ENCODE results near the gene OR2AE1. TPM values are rescaled to one million over a fixed set of nuclear protein-coding genes. Genes with fewer than 3 reads are reported as not detected.

OR2AE1 gene
- total and polyA plus RNA-seq, 9 of the 15 experiments (the other 6 are each of a cell fraction or from before 2014, with no cell fraction given): 0.27 TPM; not detected in 8

DNA sequence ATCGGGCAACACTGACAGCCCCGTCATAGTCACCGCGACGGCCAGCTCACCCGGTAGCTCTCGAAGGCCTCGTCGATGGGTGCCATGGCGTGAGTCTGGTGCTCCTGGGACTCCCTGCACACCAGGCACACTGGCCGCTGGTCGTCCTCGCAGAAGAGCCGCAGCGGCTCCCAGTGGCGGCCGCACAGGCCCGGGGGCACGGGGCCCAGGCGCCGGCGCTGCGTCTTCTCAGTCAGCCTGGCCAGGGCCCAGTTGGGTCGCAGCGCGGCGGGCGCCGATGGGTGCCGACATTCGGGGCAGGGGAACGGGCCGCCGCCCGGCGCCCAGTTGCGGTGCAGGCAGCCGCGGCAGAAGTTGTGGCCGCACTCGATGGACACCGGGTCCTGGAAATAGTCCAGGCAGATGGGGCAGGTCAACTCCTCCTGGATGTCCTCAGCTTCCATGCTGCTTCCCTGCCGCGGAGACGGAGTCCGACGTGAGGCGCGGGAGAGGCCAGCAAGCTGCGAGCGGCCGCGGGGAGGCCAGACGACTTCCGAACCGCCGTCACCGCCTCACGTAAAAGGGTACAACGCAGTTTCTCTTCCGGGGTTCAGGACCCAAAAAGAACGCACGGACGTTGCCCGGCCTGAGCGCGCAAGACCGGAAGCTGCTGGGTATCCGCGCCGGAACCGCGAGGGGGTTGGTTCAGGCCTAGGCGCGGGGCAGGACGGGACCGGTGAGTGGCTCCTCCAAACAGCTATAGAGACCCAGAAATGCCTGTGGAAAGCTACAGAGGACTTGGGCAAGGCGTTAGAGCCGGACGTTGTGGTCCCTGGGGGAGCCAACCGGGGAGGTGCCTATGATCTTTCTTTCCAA lies 42.4 kb upstream of the OR2AE1 start, which contains the start of gene TRIM4 (continued):
- TF ChIP-seq THAP12 (CRISPR knock-in tag; IDR thresholded peaks at IDR 0.05) (peak; percentile 36; the same call in 1 of the 2 replicates), IFI16 (CRISPR knock-in tag; IDR thresholded peaks at IDR 0.05) (no peak), GTF3C2 (IDR thresholded peaks at IDR 0.05; ENCODE audit: borderline replicate concordance, extremely low read depth, insufficient read length) (no peak), KLF6 (CRISPR knock-in tag; IDR thresholded peaks at IDR 0.05; ENCODE audit: borderline replicate concordance) (no peak), RB1 (IDR thresholded peaks at IDR 0.05; ENCODE audit: low read depth) (peak; percentile 55; the same call in 1 of the 2 replicates), DIDO1 (tag; IDR thresholded peaks at IDR 0.05; ENCODE audit: low read depth) (peak; percentile 79), POLR3A (IDR thresholded peaks at IDR 0.05; ENCODE audit: borderline replicate concordance, extremely low read depth, insufficient read depth, insufficient read length) (no peak), SAFB2 (IDR thresholded peaks at IDR 0.05; ENCODE audit: borderline replicate concordance, low read depth, low read length, severe bottlenecking) (no peak), ZC3H8 (IDR thresholded peaks at IDR 0.05) (no peak), BHLHE40 (IDR thresholded peaks at IDR 0.05; ENCODE audit: low read length) (peak; percentile 13; the same call in 1 of the 2 replicates), YBX1 (IDR thresholded peaks at IDR 0.05) (no peak), FIP1L1 (IDR thresholded peaks at IDR 0.05; ENCODE audit: low read depth, low read length, poor library complexity, severe bottlenecking) (peak; percentile 59), ELF4 (CRISPR knock-in tag; IDR thresholded peaks at IDR 0.05) (0 out of 2 replicates have a peak, but pooled peaks have one; percentile 36), CBFB (CRISPR knock-in tag; IDR thresholded peaks at IDR 0.05) (0 out of 2 replicates have a peak, but pooled peaks have one; percentile 70), SAP30 (IDR thresholded peaks at IDR 0.05; ENCODE audit: borderline replicate concordance, insufficient read depth, low read depth, low read length, poor library complexity, severe bottlenecking) (peak; percentile 90), NFRKB (IDR thresholded peaks at IDR 0.05; ENCODE audit: low read depth) (peak; percentile 82; the same call in 1 of the 2 replicates), GTF2F1 (IDR thresholded peaks at IDR 0.05; ENCODE audit: low read depth, low read length) (peak; percentile 55; the same call in 1 of the 2 replicates)
- TF ChIP-seq, protein P1, sequence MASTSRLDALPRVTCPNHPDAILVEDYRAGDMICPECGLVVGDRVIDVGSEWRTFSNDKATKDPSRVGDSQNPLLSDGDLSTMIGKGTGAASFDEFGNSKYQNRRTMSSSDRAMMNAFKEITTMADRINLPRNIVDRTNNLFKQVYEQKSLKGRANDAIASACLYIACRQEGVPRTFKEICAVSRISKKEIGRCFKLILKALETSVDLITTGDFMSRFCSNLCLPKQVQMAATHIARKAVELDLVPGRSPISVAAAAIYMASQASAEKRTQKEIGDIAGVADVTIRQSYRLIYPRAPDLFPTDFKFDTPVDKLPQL (IDR thresholded peaks at IDR 0.05; ENCODE audit: extremely low read depth, insufficient read length): no peak

Data from K562 (cell line).